NCI-H748 treated with DMSO at 0.1 percent for 48 hours (cell line): ENCODE data around the gene SMARCA2.
A peak's percentile ranks its signal among the peaks of the same experiment; 100 is the strongest.
"Not testable (repeated sequence)": the region's sequence is repeated elsewhere in the genome, so short reads cannot be mapped to it uniquely, and the experiment has no call there.

Experiments used
- DNase-seq: peaks from one replicate; lab custom pipeline; 2025; lab: John Stamatoyannopoulos, UW

The SMARCA2 gene

DNA sequence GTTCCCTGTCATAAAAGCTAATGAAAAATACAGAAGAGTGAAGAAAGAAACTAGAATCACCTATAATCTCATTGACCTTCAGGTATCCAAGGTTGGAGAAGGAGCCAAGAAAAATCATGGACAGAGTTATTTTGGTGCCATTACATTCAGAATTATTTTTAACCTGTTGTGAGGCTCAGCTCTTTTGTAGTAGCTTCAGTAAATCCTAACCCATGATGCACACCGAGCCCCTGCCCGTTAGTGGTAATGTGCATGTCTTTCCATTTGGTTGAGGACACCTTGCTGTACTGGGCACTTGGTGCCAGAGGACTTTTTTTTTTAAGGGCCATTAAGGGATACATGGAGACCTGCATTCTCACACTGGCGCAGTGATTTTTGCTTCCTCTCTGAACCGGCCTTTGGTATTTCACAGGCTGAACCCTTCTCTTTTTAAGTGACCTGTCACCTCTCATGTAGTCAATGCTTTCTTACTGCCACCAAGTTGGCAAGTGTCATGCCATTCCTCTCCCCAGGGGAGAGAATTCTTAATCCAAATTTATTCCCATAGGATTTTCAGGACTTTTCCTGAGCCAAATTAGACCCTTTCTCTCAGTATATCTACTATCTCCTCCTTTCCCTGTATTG, 125.6 kb downstream of the SMARCA2 start:
- no peak for DNase-seq

GRCh38 chr9:2142212-2142611, 127.1 kb downstream of the SMARCA2 start:
- no peak for DNase-seq

DNA sequence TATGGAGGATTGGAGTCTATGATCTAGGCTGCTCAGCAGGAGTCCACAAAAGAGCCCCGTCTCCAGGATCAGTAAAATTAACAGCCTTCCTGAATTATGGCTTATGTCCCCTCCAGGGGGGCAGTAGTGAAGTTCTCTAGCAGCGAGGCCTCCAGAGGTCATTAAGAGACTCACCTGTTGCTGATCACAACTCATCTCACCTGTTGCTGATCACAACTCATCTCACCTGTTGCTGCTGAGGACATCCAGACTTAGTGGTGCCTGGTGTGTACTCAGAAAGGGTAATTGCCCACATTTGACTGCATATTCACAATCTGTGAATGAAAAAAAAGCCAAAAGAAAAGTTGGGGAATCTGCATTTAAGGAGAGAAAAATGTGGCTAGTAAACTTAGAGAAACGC, 129.5 kb downstream of the SMARCA2 start:
- DNase-seq: no peak

DNA sequence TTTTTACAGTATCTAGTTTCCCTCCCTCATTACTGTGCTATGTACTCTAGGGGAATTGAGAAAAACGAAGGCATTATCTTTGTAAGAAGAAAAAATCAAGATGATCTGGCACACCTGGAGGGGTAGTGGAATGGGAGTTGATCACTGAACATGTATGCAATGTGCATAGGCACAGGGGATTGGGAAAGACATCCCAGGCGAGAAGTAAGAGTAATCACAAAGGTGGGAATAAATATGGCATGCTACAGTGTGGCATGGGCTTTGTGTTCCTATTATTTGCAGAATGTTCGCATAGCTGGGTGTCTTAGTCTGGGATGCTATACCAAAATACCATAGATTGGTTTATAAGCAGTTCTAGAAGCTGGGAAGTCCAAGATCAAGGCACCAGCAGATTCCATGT, 130.6 kb downstream of the SMARCA2 start:
- DNase-seq: no peak

DNA sequence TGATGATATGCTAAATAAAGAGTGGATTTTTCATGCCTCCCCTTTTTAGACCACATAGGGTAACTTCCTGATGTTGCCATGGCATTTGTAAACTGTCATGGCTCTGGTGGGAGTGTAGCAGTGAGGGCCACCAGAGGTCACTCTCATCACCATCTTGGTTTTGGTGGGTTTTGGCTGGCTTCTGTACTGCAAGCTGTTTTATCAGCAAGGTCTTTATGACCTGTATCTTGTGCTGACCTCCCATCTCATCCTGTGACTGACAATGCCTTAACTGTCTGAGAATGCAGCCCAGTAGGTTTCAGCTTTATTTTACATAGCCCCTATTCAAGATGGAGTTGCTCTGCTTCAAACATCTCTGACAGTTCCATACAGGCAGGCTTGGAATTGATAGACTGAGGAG, 131.6 kb downstream of the SMARCA2 start:
- DNase-seq: not testable (repeated sequence)

GRCh38 chr9:2150338-2150737, 135.2 kb downstream of the SMARCA2 start:
- no peak for DNase-seq

DNA sequence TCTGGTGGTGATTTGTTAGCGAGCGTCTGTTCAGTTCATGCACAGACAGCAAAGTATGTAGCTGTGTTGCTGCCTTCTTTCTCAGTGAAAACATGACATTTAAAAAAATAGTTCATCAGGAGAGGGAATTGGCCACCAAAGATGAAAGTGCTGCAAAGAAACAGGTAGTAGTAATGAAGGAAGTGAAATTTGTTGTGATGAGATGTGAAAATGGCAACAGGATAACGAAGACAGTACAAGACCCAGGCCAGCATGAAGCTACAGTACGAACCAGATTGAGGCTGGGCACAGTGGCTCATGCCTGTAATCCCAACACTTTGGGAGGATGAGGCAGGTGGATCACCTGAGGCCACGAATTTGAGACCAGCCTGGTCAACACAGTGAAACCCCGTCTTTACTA, 136.0 kb downstream of the SMARCA2 start:
- DNase-seq: no peak

DNA sequence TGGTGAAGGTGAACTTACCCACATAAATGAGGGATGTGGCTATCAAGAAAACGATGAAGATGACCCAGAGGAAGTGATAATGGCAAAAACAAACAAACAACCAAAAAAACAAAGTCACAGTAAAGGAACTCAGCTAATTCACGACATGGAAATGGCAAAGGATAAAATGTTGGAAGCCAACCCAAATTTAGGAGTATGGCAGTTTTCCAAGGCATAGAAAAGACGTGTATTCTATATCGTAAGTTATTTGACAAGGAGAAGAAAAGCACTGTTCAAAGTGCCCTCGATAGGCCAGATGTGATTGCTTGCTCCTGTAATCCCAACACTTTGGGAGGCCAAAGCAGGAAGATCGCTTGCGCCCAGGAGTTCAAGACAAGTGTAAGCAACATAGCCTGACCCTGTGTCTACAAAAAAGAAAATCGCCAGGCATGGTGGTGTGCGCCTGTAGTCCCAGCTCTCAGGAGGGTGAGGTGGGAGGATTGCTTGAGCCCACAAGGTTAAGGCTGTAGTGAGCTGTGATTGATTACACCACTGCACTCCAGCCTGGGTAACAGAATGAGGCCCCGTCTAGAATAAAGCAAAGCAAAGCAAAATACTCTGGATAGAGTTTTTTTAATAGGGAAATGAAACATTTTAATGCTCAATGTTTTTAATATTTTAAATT, 138.0 kb downstream of the SMARCA2 start:
- no peak for DNase-seq

DNA sequence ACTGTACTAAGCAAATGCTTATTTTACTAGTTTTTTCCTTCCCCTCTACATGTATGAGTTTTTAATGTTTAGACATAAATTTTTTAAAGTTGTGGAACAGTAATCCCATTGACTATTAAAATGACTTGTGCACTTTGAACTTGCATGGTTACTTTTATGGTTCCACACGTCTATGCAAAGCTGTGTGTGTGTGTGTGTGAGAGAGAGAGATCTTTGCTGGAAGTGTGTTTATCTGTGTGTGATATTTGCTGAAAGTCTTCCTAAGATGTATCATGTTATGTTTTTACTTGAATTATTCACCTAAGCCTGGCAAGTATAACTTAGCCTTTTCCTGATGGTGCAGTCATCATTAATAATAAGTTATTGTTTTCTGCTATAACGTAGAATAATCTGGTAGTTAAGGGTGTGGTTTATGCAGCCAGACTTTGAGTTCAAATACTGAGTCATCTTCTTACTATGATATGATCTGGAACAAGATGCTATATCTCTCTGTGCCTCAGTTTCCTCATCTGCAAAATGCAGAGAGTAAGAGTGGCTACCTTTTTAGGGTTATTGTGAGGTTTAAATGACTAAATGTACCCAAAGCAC, 138.6 kb downstream of the SMARCA2 start:
- no peak for DNase-seq

DNA sequence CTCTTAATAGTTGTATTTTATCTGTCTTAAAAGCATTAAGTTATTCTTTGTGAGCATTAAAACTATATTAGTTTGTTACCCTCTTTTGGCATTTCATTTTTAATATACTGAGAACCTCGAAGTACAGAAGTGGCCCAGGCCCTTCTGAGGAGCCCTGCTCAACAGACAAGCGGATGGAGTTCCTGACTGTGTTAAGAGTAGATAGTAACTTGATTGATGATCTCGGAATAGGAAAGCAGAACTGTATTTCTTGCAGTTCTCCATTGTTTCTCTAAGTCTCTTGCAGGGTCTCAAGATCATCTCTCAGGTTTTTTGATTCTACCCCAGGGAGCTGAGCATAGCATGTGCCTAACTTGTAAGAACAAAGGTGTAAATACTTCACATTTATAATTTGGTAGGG, 139.6 kb downstream of the SMARCA2 start:
- no peak for DNase-seq

GRCh38 chr9:2155966-2156365, 140.8 kb downstream of the SMARCA2 start:
- no peak for DNase-seq

GRCh38 chr9:2157277-2158110, 142.3 kb downstream of the SMARCA2 start:
- no peak for DNase-seq

DNA sequence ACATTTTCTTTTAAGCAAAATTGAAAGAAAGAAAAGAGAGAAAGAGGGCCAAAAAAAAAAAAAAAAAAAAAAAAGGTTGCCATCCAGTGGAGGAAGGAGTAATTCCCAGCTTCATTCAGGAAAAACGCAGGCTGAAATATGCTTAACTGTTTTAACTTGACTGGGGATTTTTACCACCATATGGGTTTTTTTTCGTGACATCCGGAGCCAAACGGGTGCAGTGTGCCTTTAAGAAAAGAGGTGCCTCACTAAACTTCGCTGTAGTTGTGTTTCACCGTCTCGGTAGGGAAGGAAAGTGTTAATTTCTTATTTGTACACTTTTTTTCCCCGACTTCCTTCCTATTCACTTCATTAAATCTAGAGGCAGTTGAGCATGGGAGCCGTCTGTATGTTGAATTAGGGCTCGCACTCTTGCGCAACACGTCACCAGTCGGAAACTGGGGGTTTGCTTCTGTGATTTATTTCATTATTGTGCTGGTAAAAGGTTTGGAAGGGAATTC, 143.0 kb downstream of the SMARCA2 start:
- peak; percentile 21 for DNase-seq

DNA sequence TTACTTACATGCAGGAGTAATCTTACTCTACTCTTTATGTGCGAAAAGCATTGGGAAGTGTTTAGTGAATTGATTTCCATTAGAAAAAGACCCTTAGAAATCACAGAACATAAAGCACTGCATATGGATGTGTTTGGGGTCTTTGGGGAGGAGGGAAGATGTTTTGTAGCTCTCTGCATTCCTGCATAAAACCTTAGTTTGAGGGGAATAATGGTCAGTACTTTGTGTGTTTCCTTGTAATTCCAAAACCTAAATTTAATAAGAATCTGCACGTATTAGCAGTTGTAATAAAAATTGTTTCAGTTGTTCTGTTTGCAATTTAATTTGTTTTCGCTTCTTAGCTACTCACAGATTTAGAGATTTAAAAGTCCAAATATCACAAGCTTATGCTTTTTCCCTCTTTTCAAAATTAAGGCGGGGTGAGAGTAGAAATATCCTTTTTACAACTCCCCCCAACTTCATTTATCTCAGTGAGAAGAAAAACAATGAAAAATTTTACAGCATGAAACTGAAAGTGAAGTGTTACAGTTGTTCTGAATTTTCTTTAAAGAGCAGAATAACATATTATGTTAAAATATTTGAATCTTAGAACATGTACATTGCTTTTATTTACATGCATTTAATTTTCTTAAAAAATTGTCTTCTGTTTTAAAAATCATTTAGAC, 143.8 kb downstream of the SMARCA2 start:
- no peak for DNase-seq

DNA sequence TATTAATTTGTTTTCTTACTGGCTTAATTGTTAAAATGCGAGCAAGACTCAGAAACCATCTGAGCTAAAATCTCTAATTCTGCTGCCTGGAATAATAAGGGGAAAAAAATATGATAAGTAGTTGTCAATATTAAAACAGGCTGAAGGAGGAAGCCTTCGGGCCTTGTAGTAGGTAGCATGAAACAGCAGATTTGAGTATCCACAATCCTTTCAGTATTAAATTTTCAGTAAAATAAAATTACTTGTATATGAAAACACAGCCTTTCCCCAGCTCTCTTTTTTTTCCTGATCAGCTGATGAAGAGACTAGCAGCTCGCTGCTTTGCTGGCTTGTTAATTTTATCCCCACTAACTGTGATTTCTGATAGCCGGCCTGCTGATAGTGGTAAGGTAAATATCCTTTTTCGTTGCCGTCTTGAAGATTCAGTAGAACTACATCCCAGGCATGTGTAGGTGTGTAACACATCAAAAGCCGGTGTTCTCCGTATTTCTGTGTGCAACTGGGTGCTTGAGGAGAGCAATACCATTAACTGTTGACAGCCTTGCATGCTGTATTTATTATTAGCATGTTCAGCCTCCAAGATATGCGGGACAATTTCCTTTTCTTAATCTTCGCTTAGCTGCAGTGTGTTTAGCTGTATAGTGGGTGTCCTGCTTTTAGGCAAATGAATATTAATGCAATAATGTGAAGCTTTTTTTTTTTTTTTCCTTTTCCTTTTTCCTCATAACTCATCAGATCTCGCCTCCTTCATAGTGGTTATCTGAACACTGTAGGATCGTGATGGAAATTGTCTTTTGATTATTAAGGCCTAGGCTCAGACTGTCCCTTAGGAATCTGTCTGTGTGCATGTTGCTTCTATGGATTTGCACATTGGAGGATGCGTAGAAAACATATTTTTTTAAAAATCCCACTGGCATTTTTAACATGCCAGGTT, 144.6 kb downstream of the SMARCA2 start:
- DNase-seq: no peak

GRCh38 chr9:2161661-2162060, 146.5 kb downstream of the SMARCA2 start:
- no peak for DNase-seq

DNA sequence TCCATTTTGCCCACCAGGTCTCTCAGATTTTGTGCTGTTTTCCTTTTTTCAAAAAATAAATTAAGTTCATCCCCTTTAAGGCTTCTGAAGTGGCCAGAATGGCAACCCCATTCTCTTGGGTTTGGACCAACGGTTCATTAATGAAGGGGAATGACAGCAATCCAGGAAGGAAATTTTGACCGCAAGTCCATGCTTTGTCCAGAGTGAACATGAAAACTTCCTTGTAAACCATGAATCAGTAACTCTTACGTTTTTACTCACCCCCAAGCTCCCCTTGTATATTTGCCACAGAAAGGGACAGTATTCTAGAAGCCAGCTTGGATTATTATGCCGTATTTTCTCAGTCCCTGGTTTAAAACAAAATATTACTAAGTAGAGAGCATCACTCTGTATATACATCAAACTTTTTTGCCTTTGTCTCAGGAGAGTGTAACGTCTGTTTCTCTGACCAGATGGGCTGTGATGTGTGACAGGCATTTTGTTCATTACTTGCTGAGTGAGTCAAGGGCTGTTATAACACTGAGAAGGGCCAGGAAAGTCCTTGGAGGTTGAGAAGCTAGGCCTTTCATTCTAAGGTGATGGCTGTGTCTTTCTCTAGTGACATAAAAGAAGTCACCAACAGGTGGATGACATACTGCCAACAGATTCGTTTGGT, 148.2 kb downstream of the SMARCA2 start:
- DNase-seq: no peak

DNA sequence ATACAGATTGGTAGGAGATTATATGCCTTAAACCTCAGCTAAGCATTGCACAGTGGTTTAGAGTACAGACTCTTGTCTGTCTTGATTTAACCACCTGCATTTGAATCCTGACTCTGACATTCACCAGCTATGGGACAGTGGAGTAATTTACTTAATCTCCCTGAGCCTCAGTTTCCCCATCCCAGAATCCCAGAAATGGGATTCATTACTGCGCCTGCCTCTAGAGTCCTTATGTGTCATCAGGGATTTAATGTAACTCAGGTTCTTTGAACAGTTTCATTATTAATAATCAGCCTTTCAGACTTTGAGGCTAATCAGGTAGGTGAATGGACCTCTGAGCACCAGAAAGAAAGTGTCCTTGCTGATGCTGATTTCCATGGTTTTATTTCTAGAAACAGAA, 149.1 kb downstream of the SMARCA2 start:
- DNase-seq: no peak

- DNase-seq: no peak
These were observed 151.1 kb downstream of the SMARCA2 start for GRCh38 chr9:2166203-2166602.

- no peak for DNase-seq
These were observed 153.9 kb downstream of the SMARCA2 start for GRCh38 chr9:2169035-2169434.
